HG03354 (cell line): Measurements from ENCODE around the gene GPN1.
"Not testable (repeated sequence)": the region's sequence is repeated elsewhere in the genome, so short reads cannot be mapped to it uniquely, and the experiment has no call there.

ENCODE experiments used
- ATAC-seq: cut with Tn5 transposase; IDR thresholded peaks from one replicate; pipeline ENCODE4 v1.9.1; 2021; ENCODE audit warnings: mild to moderate bottlenecking; ENCODE audit not compliant: unreplicated experiment, poor library complexity, severe bottlenecking

GPN1 gene

DNA sequence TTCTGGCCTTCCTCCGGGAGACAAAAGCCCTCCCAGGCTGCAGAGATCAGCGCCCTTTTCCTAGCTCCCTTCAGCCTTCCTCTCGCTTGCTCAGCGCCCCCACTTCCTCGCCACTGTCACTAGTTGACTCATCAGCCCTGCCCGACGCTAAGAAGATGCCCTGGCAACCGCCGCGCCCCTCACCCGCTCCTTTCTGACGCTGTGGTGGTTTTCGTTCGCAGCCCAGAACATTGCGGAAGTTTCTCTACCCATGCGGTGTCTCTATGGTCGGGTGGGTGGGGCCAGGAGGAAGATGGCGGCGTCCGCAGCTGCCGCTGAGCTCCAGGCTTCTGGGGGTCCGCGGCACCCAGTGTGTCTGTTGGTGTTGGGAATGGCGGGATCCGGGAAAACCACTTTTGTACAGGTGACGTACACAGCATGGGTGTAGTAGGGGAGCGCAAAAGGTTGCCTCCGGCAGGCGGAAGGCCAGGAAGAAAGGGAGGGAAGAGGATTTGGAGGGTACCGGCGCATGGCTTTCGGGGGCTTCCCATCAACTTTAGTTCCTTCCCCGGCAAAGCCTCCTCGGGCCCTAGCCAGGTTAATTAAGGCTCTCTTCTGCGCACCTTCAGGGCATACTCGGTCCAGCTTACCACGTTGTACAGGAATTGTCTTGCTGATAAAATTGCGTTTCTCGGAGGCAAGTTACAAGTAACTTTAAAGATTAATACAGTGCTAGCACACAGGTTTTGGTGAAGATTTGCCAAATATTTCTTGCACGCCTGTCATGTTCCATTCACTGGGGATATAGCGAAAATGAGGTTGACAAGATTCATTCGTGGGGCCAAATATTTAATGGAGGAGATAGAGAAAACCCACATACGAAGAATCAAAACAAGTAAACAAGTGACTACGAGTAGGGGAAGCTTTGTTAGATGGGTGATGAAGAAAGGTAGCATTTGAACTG is at the start of gene GPN1, which contains the start of gene CCDC121:
TSS of gene GPN1 (plus strand) at position 284 of the 943 bp plus-strand sequence. CDS start at position 293, 9 bp downstream.
TSS of gene CCDC121 (minus strand) at position 246 of the 943 bp plus-strand sequence. CDS start 1,213 bp downstream, outside the sequence.
- peak; percentile 99 for ATAC-seq

GRCh38 chr2:27581417-27582128 is 47.3 kb upstream of the GPN1 start:
- ATAC-seq: no peak

DNA sequence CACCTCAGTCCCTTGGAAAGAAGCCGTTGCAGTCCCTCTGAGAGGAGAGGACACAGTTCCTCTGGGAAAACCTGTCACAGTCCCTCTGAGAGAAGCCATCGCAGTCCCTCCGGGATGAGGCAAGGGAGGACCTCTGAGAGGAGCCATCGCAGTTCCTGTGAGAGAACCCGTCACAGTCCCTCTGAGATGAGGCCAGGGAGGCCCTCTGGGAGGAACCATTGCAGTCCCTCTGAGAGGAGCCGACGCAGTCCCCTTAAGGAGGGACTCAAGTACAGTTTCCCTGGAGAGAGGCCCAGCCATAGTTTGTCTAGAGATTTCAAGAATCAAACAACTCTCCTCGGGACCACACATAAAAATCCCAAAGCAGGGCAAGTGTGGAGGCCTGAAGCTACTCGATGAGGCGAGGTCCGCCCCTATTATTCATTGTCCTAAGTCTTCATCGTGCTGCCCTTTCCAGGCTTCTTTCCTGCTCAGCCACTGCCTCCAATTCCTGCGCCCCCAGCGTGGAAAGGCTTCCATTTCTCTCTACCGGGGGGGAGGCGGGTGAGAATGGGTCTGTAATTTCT is 46.6 kb upstream of the GPN1 start:
- ATAC-seq: no peak

GRCh38 chr2:27582695-27583389 is 46.0 kb upstream of the GPN1 start, which contains the start of gene ZNF512:
Gene ZNF512 (plus strand): TSS chr2:27583042. CDS start chr2:27583113, 71 bp downstream.
- peak; percentile 98 for ATAC-seq

- ATAC-seq: peak; percentile 13
Measured at GRCh38 chr2:27583390-27583915, 45.4 kb upstream of the GPN1 start.

DNA sequence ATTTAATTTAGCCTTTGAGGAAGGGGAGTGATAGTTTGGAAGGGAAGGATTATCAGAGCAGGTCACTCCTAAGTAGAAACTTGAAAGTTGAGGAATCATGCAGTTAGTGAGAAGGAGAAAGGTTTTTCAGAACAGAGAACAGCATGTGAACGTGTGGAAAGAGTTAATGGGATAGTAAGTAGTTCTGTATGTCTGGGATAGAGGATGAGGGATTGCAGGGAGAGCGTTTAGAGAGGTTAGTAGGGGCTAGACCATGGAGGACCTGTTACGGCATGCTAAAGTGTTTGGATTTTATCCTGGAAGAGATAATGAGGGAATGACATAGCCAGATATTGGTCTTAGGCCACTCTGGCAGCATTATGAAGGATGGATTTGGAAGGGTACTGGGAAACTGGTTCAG is 44.3 kb upstream of the GPN1 start:
- ATAC-seq: no peak

DNA sequence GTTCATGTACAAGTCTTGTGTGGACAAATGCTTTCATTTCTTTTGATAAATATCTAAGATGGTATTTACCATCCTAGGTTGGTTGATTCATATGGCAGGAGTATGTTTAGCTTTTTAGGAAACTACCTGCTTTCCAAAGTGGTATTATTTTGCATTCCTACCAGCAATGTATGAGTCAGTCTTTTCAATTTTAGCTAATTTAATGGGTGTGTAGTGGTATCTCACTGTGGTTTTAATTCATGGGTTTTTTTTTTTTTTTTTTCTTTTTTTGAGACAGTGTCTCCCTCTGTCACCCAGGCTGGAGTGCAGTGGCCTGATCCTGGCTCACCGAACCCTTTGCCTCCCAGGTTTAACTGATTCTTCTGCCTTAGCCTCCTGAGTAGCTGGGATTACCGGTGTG is 41.8 kb upstream of the GPN1 start:
- ATAC-seq: no peak

GRCh38 chr2:27588308-27588707 is 40.5 kb upstream of the GPN1 start:
- no peak for ATAC-seq

DNA sequence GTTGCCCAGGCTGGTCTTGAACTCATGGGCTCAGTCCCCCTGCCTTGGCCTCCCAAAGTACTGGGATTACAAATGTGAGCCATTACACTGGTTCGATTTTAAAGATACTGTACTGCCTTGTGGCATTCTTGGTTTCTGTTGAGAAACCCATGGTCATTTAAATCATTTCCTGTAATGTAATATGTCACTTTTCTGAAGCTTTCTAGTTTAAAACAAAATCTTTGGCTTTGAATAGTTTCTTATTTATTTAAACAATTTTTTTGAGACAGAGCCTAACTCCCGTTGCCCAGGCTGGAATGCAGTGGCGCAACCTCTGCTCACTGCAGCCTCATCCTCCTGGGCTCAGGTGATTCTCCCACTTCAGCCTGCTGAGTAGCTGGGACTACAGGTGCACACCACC is 37.1 kb upstream of the GPN1 start:
- no peak for ATAC-seq

GRCh38 chr2:27593240-27593639 is 35.6 kb upstream of the GPN1 start:
- no peak for ATAC-seq

- ATAC-seq: not testable (repeated sequence)
Measured at GRCh38 chr2:27594020-27594703, 34.7 kb upstream of the GPN1 start.

GRCh38 chr2:27595412-27595811 is 33.4 kb upstream of the GPN1 start:
- ATAC-seq: not testable (repeated sequence)

GRCh38 chr2:27596627-27597026 is 32.2 kb upstream of the GPN1 start:
- ATAC-seq: no peak

GRCh38 chr2:27606611-27607010 is 22.2 kb upstream of the GPN1 start:
- ATAC-seq: no peak

GRCh38 chr2:27613985-27614384 is 14.9 kb upstream of the GPN1 start:
- no peak for ATAC-seq

DNA sequence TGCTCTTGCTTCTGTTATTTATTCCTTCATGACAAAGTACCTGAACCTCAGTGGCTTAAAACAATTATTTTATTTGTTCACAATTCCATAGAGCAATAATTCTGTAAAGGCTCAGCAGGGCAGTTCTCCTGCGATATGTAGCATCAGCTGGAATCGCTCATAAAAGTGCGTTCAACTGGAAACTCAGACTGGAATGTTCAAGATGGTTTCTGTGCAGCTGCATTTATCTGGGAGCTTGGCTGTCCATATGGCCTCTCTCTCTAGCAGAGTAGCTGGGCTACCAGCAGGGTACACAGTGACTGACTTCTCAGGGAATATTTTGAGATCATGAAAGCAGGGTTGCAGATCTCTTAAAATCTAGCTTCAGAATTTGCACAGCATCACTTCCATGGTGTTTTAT is 13.5 kb upstream of the GPN1 start:
- ATAC-seq: no peak

DNA sequence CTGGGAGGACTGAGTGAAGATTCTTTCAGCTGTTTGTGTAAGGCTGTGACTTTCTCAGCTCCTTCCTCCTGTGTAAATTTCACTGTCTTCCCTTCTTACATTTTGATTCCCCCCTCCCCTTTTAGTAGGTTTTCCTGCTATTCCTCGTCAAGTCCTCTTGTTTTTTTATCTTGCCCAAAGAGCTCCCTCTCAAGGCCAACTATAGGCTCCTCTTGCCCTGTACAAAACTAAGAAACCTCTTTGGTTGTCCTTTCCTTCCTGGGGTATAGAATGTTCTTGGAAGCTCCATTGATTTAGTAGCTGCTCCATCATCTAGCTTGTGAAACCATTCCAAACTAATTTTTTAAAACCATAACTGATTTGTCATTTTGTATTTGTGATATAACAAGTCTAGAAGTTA is 7.3 kb upstream of the GPN1 start:
- ATAC-seq: no peak

DNA sequence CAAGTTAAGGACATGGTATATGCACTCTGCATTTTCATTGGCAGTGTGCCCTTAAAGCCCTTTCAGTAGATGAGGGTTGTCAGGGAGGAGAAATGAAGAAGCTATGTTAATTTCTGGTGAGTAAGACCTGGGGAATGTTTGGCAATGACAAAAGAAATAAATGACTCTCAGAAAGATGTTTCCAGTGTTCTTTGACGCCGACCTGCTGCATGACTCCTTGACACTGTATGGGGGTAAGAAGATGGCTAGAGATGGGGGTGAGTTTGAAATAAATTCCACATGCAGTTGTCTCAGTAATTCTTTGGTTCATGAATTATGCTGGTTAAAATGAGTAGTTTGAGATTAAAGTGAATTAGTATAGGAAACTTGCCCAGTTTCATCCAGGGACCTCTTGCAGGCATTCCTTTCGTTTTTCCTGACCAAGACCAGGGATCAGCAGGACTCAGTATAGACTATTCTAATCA is 5.9 kb upstream of the GPN1 start:
- no peak for ATAC-seq

DNA sequence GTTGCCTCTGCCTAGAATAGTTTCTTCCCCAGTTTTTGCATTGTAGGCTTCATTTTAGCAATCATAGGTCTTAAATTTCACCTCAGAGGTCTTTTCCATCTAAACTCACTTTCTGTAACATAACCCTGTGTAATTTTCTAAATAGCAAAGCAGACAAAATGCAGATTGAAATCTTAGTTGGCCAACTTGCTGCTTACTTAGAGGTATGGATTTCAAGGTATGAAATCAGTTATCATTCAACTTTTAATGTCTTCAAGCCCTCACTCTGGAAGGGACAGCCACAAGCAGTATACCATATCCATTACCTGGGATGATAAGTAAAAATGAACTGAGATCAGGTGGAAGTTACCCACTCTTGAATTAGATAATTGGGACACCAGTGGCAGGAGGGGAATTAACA is 3.9 kb upstream of the GPN1 start:
- no peak for ATAC-seq
